ENCODE data around the gene SYTL4.

GRCh38 chrX:100710816-100711215 is 21.1 kb downstream of the SYTL4 start:
- no peak for TF ChIP-seq CTCF (IDR thresholded peaks at IDR 0.05; ENCODE audit: low read depth, low read length)
- TF ChIP-seq EZH2phosphoT487 (IDR thresholded peaks at IDR 0.05; ENCODE audit: low read depth): no peak
